IMR-90 (cell line): ENCODE results near the gene C11orf86.

Experiments
- POLR2A ChIP-seq: IDR thresholded peaks from 2 replicates; pipeline ENCODE4 v1.6.1; 2012; ENCODE audit warnings: mild to moderate bottlenecking, low read depth, low read length
- TF ChIP-seq, protein P1 (sequence below): conservative IDR thresholded peaks from 2 replicates; pipeline ENCODE4 v1.5.1; 2012; ENCODE audit warnings: mild to moderate bottlenecking, low read depth, low read length, improper control_type of control experiment
- TF ChIP-seq, protein P2 (sequence below): fragments of 150-350 bp; IDR thresholded peaks from 2 replicates; pipeline ENCODE4 v1.6.1; 2017; ENCODE audit warnings: mild to moderate bottlenecking, antibody characterized with exemption, low read length, low read depth

DNA sequence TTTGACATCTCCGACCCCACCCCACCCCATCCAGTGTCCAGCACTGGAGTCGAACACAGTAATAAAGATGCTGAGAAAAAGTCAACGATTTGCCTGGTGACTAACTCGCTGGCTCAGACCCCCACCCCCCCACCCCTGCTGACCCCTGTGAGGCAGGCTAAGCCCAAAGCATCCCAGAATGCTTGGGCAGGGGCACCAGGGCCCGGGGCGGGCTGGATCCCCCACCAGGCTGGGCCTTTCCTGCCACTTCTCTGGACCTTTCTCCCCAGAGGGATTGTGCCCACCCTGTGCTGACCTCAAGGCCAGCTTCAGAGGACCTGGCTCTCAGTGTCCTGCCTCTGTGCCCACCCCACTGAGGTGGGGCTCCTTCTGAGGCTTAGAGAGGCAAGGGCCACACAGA lies 1.8 kb downstream of the C11orf86 start:
- TF ChIP-seq, protein P1, sequence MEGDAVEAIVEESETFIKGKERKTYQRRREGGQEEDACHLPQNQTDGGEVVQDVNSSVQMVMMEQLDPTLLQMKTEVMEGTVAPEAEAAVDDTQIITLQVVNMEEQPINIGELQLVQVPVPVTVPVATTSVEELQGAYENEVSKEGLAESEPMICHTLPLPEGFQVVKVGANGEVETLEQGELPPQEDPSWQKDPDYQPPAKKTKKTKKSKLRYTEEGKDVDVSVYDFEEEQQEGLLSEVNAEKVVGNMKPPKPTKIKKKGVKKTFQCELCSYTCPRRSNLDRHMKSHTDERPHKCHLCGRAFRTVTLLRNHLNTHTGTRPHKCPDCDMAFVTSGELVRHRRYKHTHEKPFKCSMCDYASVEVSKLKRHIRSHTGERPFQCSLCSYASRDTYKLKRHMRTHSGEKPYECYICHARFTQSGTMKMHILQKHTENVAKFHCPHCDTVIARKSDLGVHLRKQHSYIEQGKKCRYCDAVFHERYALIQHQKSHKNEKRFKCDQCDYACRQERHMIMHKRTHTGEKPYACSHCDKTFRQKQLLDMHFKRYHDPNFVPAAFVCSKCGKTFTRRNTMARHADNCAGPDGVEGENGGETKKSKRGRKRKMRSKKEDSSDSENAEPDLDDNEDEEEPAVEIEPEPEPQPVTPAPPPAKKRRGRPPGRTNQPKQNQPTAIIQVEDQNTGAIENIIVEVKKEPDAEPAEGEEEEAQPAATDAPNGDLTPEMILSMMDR, result no peak
- TF ChIP-seq POLR2A, result no peak
- TF ChIP-seq, protein P2, sequence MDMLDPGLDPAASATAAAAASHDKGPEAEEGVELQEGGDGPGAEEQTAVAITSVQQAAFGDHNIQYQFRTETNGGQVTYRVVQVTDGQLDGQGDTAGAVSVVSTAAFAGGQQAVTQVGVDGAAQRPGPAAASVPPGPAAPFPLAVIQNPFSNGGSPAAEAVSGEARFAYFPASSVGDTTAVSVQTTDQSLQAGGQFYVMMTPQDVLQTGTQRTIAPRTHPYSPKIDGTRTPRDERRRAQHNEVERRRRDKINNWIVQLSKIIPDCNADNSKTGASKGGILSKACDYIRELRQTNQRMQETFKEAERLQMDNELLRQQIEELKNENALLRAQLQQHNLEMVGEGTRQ, result no peak
